SH-SY5Y (cell line): ENCODE measurements around the gene SBK2.

Source experiments
- GATA2 ChIP-seq: IDR thresholded peaks from 2 replicates; pipeline ENCODE4 v1.6.1; 2011; ENCODE audit warnings: mild to moderate bottlenecking, low read depth, low read length
- GATA3 ChIP-seq: IDR thresholded peaks from 2 replicates; pipeline ENCODE4 v1.6.1; 2011; ENCODE audit warnings: low read depth, mild to moderate bottlenecking, low read length, moderate library complexity

SBK2 gene

GRCh38 chr19:55482156-55482961 lies 54.6 kb downstream of the SBK2 start:
- TF ChIP-seq GATA2 (no peak), GATA3 (no peak)

DNA sequence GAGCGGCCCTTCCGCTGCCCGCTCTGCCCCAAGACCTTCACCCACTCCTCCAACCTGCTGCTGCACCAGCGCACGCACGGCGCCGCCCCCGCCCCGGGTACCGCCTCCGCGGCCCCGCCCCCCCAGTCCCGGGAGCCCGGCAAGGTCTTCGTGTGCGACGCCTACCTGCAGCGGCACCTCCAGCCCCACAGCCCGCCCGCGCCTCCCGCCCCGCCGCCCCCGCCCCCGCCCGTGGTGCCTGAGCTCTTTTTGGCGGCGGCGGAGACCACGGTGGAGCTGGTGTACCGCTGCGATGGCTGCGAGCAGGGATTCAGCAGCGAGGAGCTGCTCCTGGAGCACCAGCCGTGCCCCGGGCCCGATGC lies 55.2 kb downstream of the SBK2 start:
- no peak for TF ChIP-seq GATA2
- no peak for TF ChIP-seq GATA3

DNA sequence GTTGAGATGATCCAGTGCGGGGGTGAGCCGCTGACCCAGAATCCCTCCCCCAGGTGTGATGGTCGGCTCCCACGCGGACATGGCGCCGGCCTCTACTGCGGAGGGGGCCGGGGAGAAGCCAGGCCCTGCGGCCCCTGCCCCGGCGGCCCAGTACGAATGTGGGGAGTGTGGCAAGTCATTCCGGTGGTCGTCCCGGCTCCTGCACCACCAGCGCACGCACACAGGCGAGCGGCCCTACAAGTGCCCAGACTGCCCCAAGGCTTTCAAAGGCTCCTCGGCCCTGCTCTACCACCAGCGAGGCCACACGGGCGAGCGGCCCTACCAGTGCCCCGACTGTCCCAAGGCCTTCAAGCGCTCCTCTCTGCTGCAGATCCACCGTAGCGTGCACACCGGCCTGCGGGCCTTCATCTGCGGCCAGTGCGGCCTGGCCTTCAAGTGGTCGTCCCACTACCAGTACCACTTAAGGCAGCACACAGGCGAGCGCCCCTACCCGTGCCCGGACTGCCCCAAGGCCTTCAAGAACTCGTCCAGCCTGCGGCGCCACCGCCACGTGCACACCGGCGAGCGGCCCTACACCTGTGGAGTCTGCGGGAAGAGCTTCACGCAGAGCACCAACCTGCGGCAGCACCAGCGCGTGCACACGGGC lies 55.7 kb downstream of the SBK2 start:
- TF ChIP-seq GATA2: no peak
- TF ChIP-seq GATA3: no peak

DNA sequence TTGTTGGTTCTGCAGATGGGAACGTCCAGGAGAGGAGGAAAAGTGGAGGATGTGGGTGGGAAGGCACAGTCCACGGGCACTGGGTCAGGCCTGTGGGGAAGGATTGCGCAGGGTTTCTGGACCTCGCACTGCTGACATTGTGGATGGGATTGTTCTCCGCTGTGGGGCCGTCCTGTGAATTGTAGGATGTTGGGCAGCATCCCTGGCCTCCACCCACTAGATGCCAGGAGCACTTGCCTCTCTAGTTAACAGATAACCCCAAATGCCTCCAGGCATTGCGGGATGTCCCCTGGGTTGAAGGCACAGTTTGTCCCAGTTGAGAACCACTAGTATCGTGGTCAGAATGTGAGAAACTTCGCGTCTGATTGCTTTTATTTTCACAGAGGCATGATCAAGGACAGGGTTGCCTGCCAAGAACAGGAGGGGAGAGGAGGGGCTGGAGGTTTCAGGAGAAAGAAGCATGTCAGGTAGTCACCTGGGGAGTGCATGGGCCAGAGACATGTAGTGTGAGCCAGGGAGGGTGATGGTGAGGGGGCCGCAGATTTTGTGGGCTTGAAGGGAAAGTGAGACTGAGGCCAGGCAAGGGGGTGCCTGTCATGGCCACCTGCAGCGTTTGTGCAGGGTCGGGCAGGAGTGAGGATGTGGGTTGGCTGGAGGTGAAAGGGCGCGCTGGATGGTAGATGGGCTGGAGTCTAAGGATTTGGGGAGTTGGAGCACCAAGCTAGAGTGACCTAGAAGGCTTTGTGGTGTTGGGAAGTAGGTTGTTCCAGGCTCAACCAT lies 57.3 kb downstream of the SBK2 start:
- TF ChIP-seq GATA3 (no peak), GATA2 (no peak)

DNA sequence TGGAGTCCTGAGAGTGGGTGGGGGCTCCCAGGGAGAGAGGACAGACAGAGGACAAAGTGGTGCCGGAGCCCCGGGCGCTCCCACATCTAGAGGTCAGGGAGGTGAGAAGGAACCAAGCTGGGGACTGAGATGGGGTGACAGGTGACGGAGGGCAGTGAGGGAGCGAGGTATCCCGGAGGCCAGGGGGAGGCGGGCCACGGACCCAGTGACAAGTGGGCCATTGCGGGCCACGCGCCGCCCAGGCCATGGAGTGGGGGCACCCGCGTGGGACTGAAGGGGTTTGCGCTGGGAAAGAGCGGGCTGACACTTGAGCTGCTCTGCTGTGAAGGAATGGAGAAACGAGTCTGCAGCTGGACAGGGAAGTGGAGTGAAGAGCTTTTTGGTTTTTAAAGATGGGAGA lies 57.9 kb downstream of the SBK2 start:
- TF ChIP-seq GATA3 (no peak), GATA2 (no peak)
